B cell (primary cell): Measurements from ENCODE around the gene MET. TPM values are rescaled to one million over a fixed set of nuclear protein-coding genes. Genes with fewer than 3 reads are reported as not detected.
"Not testable (repeated sequence)": the region's sequence is repeated elsewhere in the genome, so short reads cannot be mapped to it uniquely, and the experiment has no call there.

Source experiments
- ATAC-seq: fragments of 200-7000 bp; cut with Tn5 transposase; one replicate; pipeline ENCODE4 v1.10.0; 2021; ENCODE audit warnings: low read depth, mild to moderate bottlenecking, moderate number of reproducible peaks, moderate library complexity
- CTCF ChIA-PET: fragments of 350-600 bp; sonication (Branson Sonifier 250); formaldehyde crosslinking; loops from one replicate; lab custom pipeline; 2021; ENCODE audit warnings: antibody characterized with exemption, inconsistent platforms; lab: Charles Lee
- POLR2A ChIA-PET: fragments of 350-600 bp; sonication (Branson Sonifier 250); formaldehyde crosslinking; loops from one replicate; lab custom pipeline; 2021; ENCODE audit warnings: antibody characterized with exemption; lab: Charles Lee
- DNase-seq: peaks from one replicate; pipeline ENCODE4 v3.0.0; 2013
- H2AFZ ChIP-seq: 2 replicates; pipeline ENCODE4 v1.6.1; 2012; ENCODE audit warnings: mild to moderate bottlenecking, low read depth, low read length; ENCODE audit not compliant: insufficient read depth, poor library complexity, severe bottlenecking
- H3K27ac ChIP-seq, 2 donors: 1 replicate in 1 of 2; 2 replicates in 1 of 2; pipeline ENCODE4 v1.5.1; 2012 to 2013; ENCODE audit warnings: low read length in 2 of 2, mild to moderate bottlenecking in 2 of 2, moderate library complexity in 1 of 2
- H3K27me3 ChIP-seq, 4 experiments: fragments of 200-600 bp in 1 of 4; sonication (generic) in 1 of 4; replicated peaks in 1 of 4; 1 replicate in 2 of 4; 2 replicates in 2 of 4; pipeline versions ENCODE4 v1.6.1 to v1.7.0; 2013 to 2016; ENCODE audit warnings: low read length in 3 of 4, mild to moderate bottlenecking in 2 of 4, mixed read lengths in 1 of 4, moderate library complexity in 1 of 4; ENCODE audit not compliant: insufficient read depth in 4 of 4, control insufficient read depth in 3 of 4; ENCODE audit errors: control extremely low read depth in 1 of 4
- H3K36me3 ChIP-seq, 2 experiments: replicated peaks in 1 of 2; 1 replicate in 1 of 2; 2 replicates in 1 of 2; pipeline versions ENCODE4 v1.6.1 to v1.7.1; 2013; ENCODE audit warnings: low read length in 1 of 2; ENCODE audit not compliant: insufficient read depth in 2 of 2, control insufficient read depth in 1 of 2; ENCODE audit errors: control extremely low read depth in 1 of 2, extremely low read depth in 1 of 2
- H3K4me1 ChIP-seq, 2 donors: fragments of 200-600 bp in 1 of 2; sonication (generic) in 1 of 2; 1 replicate in 1 of 2; 2 replicates in 1 of 2; pipeline versions ENCODE4 v1.5.1 to v1.6.1; 2013 to 2017; ENCODE audit warnings: low read length in 2 of 2; ENCODE audit not compliant: control insufficient read depth in 2 of 2, insufficient read depth in 2 of 2
- H3K4me2 ChIP-seq: replicated peaks from 2 replicates; pipeline ENCODE3; 2012; ENCODE audit warnings: mild to moderate bottlenecking, low read depth, low read length; ENCODE audit not compliant: poor library complexity, severe bottlenecking
- H3K4me3 ChIP-seq, 5 experiments: fragments of 200-600 bp in 1 of 5; sonication (generic) in 1 of 5; 1 replicate in 3 of 5; 2 replicates in 2 of 5; pipeline versions ENCODE4 v1.5.1 to v1.7.0; 2011 to 2016; ENCODE audit warnings: low read length in 4 of 5, mild to moderate bottlenecking in 4 of 5, low read depth in 2 of 5, control low read depth in 1 of 5, moderate library complexity in 1 of 5; ENCODE audit not compliant: insufficient read depth in 1 of 5; ENCODE audit errors: control extremely low read depth in 1 of 5, extremely low read depth in 1 of 5
- H3K79me2 ChIP-seq: fragments of 200-600 bp; sonication (generic); one replicate; pipeline ENCODE4 v1.6.0; 2016; ENCODE audit warnings: low read length; ENCODE audit not compliant: control insufficient read depth, insufficient read depth
- H3K9ac ChIP-seq: fragments of 200-600 bp; sonication (generic); 2 replicates; pipeline ENCODE4 v1.6.1; 2017; ENCODE audit warnings: mild to moderate bottlenecking, low read length, moderate library complexity
- H3K9me3 ChIP-seq, 3 donors: one replicate each; pipeline versions ENCODE4 v1.6.1 to v1.7.1; 2013; ENCODE audit warnings: low read length in 2 of 3; ENCODE audit not compliant: control insufficient read depth in 2 of 3, insufficient read depth in 1 of 3; ENCODE audit errors: control extremely low read depth in 1 of 3
- H4K20me1 ChIP-seq: 2 replicates; pipeline ENCODE4 v1.6.0; 2012; ENCODE audit warnings: mild to moderate bottlenecking, low read length; ENCODE audit not compliant: insufficient read depth, control insufficient read depth, poor library complexity, severe bottlenecking
- H3K27ac Mint-ChIP-seq: one replicate; pipeline ENCODE4 v1.8.0; 2021; ENCODE audit warnings: mixed read lengths
- H3K27me3 Mint-ChIP-seq: one replicate; pipeline ENCODE4 v1.8.0; 2021; ENCODE audit warnings: mixed read lengths
- H3K4me1 Mint-ChIP-seq: one replicate; pipeline ENCODE4 v1.8.0; 2021; ENCODE audit warnings: mixed read lengths
- H3K4me3 Mint-ChIP-seq: one replicate; pipeline ENCODE4 v1.8.0; 2021; ENCODE audit warnings: mixed read lengths
- H3K9me3 Mint-ChIP-seq: one replicate; pipeline ENCODE4 v1.8.0; 2022; ENCODE audit warnings: mixed read lengths; ENCODE audit not compliant: insufficient read depth
- EZH2 ChIP-seq: IDR thresholded peaks from 2 replicates; pipeline ENCODE4 v1.6.1; 2012; ENCODE audit warnings: borderline replicate concordance, low read depth, mild to moderate bottlenecking, moderate library complexity, low read length; ENCODE audit not compliant: insufficient read depth, poor library complexity, severe bottlenecking
- WGBS: methylation state at CpG from one replicate; pipeline ENCODE4 v1.1.5; 2013; ENCODE audit warnings: missing lambda C conversion rate; ENCODE audit not compliant: insufficient coverage; 5-methylcytosine and 5-hydroxymethylcytosine counted together
- intact Hi-C: fragments of 100-400 bp; cut with micrococcal nuclease; formaldehyde crosslinking; loops from one replicate; pipeline ENCODE4 v1.10.0; 2022
- polyA plus RNA-seq: library from polyadenylated mRNA; depleted of rRNA; stranded (reverse); fragments of >200 nt; gene quantifications from 2 replicates; pipeline ENCODE4 v1.2.3, GENCODE V29; 2012
- total RNA-seq, 2 donors: library from RNA; stranded (reverse); fragments of 120-200 nt in 1 of 2; gene quantifications; 1 replicate in 1 of 2; 2 replicates in 1 of 2; pipeline versions ENCODE4 v1.2.3 to v1.2.4, GENCODE V29; 2013 to 2022
- TF ChIP-seq, protein P1 (sequence below): fragments of 200-600 bp; IDR thresholded peaks from one replicate; pipeline ENCODE4 v1.8.0; 2022; ENCODE audit warnings: antibody characterized with exemption, mild to moderate bottlenecking

Gene MET
- total and polyA plus RNA-seq, 2 donors (not counting 1 experiment from before 2014, with no cell fraction given), result 0.03 to 0.59 TPM

DNA sequence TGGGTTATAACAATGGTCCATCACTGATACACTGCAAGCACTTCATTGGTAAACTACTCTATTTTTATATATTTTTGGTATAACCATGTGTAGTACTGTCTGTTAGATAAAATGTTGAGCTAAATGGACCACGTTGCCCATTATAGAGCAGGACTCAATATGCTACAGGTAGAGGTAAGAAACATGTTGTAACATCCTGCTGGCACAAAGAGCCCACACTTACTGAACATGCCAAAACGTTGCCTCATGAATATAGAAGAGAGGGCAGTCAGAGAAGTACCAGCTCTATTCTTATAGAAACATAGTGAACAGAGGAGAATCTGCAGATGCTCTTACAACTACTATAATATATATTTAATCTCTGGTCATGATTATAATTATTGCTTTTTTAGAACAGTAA, 18.4 kb upstream of the MET start:
- H2AFZ ChIP-seq, result no peak overlapping the region
- H3K27ac Mint-ChIP-seq, result no peak overlapping the region
- H3K4me1 Mint-ChIP-seq, result no peaks in the 10 kb centered on the region
- CTCF ChIA-PET, result interaction anchor here (1.3 kb wide), 1 partner anchor 62 kb away, joined by 3 read pairs; no protein-coding TSS in a partner anchor
- peaks cover 24% of the 10 kb centered on the region for H3K27me3 Mint-ChIP-seq
- no peaks in the 10 kb centered on the region for H3K4me1 ChIP-seq
- H3K4me2 ChIP-seq, result no peak overlapping the region
- POLR2A ChIA-PET, result no interaction called here
- intact Hi-C loops, result no loop called here
- H3K9me3 Mint-ChIP-seq, result no peaks in the 10 kb centered on the region
- H3K27me3 ChIP-seq, result peaks cover 0 to 8% (median 0%) of the 10 kb centered on the region in 4 experiments
- H3K27ac ChIP-seq, result no peak overlapping the region
- DNase-seq (no peak), ATAC-seq (no peak)
- no peak overlapping the region for H3K4me3 Mint-ChIP-seq
- H3K9ac ChIP-seq, result no peak overlapping the region
- H3K79me2 ChIP-seq, result no peaks in the 10 kb centered on the region
- WGBS, result no CpG with 5 or more reads among the region's 2 CpGs
- no peaks in the 10 kb centered on the region for H3K36me3 ChIP-seq
- H4K20me1 ChIP-seq, result no peaks in the 10 kb centered on the region
- H3K9me3 ChIP-seq, result no peaks in the 10 kb centered on the region
- H3K4me3 ChIP-seq, result no peak overlapping the region
- TF ChIP-seq EZH2, result no peak
- TF ChIP-seq, protein P1, sequence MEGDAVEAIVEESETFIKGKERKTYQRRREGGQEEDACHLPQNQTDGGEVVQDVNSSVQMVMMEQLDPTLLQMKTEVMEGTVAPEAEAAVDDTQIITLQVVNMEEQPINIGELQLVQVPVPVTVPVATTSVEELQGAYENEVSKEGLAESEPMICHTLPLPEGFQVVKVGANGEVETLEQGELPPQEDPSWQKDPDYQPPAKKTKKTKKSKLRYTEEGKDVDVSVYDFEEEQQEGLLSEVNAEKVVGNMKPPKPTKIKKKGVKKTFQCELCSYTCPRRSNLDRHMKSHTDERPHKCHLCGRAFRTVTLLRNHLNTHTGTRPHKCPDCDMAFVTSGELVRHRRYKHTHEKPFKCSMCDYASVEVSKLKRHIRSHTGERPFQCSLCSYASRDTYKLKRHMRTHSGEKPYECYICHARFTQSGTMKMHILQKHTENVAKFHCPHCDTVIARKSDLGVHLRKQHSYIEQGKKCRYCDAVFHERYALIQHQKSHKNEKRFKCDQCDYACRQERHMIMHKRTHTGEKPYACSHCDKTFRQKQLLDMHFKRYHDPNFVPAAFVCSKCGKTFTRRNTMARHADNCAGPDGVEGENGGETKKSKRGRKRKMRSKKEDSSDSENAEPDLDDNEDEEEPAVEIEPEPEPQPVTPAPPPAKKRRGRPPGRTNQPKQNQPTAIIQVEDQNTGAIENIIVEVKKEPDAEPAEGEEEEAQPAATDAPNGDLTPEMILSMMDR, result no peak

DNA sequence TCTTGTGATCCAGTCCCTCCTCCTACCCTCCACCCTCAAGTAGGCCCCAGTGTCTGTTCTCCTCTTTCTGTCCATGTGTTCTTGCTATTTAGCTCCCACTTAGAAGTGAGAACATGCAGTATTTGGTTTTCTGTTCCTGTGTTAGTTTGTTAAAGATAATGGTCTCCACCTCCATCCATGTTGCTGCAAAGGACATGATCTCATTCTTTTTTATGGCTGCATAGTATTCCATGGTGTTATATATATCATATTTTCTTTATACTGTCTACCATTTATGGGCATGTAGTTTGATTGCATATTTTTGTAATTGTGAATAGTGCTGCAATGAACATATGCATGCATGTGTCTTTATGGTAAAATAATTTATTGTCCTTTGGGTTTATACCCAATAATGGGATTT, 12.7 kb upstream of the MET start:
- peaks cover 0 to 15% (median 2%) of the 10 kb centered on the region in 4 experiments for H3K27me3 ChIP-seq
- H4K20me1 ChIP-seq, H3K4me3 ChIP-seq, H3K4me1 Mint-ChIP-seq, H2AFZ ChIP-seq, H3K4me1 ChIP-seq, ATAC-seq, intact Hi-C loops, H3K9me3 ChIP-seq, H3K9me3 Mint-ChIP-seq, CTCF ChIA-PET, POLR2A ChIA-PET, H3K9ac ChIP-seq, H3K27ac ChIP-seq, H3K27ac Mint-ChIP-seq, H3K4me2 ChIP-seq, H3K79me2 ChIP-seq, H3K4me3 Mint-ChIP-seq, H3K36me3 ChIP-seq, DNase-seq: not testable (repeated sequence)
- H3K27me3 Mint-ChIP-seq, result peaks cover 48% of the 10 kb centered on the region
